ENCODE data around the gene DDX25.

The DDX25 gene

DNA sequence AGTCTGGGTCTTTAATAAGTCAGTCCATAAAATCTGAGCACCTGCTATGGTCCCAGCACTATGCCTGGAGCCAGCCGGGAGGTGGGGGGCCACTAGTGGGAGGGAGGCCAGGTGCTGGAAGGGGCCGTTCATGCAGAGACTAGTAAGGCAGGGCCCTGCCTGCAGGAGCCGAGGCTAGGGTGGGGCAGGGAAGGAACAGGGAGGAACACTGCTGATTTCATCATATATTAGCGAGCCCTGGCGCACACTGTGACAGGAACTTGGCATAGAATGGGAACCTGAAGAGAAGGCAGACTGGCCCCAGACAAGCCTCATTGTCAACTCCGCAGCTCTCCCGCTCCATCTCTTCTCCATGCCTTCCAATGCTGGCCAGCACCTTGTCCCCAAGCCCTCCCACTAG is 48.7 kb downstream of the DDX25 start:
- no peak for DNase-seq

DNA sequence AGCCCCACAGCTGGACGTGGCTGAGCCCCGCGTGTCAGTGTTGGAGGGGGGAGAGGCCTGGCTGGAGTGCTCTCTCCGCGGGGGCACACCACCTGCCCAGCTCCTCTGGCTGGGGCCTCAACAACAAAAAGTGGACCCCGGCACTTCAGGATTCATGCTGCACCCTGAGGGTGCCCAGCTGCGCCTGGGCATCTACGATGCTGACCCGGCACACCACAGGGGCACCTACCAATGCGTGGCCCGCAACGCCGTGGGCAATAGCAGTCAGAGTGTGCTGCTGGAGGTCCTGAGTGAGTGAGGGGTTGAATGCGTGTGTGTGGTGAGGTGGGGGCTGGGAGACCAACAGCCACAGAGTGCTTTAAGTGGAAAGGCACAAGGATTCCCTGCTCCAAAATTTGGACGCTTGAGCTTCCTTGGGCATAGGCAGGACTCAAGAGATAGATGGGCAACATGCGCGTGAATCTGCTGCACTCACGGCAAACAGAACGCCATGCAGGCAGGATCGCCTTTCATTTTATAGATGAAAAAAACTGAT is 49.2 kb downstream of the DDX25 start:
- no peak for DNase-seq

DNA sequence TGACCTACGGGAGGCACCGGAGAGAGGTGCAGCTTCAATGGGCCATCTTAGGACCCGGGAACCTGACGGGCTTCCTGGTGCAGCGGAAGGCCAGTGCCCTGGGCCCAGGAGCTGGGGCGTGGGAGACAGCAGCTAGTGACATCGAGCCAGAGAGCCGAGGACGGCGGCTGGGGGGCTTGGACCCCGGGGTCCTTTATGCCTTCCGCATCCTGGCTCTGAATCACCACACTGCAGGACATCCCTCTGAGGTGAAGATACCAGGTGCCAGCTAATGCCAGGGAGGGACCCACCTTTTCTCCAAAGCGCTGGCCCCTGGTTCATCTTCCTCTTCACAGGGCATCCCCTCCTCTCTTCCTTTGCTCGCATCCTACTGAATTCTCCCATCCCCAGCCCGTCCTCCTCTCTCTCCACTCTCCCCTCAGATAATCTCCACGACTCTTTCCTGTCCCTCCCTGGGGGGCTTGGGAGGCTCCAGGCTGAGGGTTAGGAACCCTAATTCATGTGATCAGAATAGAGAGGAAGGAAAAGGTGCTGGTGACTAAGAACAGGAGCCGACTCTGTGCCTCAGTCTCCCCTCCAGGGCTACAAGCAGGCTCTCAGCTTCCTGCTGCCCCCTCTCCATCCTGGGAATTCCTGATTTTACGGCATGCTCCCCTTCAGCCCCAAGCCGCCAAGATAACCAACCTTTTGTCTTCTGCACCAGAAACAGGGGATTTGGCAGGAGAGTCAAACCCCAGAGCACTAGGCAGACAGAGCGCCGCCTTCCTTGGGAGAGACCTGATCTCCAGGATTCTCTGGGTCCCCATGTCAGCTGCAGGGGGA is 50.0 kb downstream of the DDX25 start:
- no peak for DNase-seq

DNA sequence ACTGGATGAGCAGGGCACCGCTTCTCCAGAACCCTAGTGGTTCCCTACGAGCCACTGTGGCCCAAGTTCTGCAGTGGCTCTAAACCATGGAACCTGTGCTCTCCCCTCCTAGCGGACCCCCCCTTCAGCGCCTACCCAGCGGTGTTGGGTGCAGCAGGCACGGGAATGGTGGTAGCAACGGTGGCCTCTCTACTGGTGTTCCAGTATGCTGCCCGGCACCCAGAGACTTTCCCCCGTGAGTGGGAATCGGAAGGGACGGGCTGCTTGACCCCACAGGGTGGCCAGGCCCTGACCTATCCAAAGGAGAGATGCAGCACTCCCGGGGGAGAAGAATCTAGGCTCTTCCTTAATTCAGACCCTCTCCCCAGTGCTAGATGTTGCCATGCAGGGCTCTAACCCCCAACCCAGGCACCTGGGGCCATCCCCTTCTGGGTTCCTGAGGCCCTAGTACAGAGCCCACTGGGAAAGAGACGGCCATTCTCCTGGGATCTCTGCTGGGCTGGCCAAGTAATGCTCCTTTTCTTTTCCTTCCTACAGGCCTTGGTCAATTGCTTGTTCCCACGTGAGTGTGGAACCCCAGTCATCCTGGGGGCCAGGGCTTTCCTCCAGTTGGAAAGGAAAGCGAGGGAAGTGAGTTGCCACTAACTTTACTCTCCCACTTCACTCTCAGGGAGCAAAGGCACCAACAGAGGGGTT is 50.8 kb downstream of the DDX25 start:
- no peak for DNase-seq

DNA sequence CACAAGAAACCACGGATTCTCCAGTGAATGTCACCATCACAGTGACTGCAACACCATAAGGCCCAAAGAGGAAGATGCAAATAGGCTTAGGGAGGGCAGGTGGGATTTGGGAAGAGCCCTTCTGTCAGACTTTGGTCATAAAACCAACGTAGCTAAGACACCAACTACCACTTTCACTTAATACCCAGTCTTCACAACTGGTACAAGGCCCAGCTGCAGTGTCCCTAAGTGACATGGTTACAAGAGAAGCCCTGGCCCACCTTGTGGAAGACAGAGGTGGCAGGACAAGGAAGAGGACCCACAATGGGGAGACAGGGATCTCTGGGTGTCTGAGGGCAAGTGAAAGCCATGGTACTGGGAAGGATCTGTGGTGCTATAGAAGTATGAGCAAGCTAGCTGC is 51.5 kb downstream of the DDX25 start:
- no peak for DNase-seq

DNA sequence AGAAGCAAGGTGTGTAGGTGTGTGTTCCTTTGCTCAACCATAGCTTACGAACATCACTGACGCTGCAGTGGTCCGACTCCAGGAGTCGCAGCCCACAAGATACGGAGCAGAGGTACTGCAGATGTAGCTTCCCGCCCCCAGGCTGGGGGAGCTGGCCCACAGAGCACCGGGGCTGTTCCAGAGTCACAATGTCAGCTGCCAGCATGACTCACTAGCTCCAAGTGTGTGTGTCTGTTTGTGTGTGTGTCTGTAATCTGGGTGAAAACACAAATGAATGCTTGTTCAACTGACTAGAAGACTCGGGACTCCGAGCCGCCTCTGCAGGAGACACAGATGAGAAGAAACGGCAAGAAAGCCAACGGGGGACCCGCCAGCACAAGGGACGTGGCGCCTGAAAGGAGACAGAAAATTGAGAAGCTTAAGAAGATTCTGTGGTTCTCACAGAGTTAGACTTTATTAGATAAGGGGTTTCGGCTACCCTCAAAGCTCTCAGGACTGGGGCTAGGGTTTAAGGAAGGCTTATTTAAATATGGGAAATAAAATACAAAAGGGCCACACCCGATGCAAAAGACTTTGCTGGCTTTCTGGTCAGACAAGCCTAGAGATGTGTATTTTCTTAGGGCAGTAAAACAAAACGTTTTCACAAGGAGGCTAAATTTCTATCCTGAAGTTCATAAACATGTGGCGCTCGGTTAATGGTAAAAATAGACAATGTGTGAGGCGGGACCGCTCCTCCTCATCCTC is 52.3 kb downstream of the DDX25 start:
- no peak for DNase-seq

DNA sequence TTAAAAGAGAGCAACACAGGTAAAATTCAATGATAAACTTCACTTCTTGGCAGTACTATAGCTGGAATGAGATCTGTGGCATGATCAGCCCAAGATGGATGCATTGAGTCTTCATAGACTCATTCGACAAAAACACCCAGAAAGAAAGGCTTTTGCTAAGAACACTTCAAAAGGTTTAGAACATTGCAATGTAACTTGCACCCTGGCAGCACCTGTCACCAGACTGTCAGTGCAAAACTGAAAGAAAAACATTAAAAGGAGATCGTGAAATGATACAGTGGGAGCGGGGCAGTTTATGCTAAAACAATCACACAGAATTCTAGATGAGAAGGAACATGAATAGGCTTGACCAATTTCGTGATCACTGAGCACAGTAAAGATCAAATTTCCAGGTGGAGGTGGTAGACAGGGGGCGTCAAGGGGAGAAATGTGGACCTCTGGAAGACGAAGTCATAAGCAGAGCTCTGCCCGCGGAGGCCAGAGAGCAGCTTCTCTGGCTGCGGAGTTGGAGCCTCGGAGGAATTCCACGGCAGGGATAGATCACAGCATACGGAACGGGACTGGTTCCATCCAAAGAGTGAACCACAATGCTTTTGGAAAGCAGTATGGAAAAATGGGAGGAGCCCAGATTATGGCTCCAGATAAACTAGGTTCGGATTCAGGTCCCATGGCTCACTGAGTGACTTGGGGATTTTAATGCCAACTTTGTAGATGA is 53.5 kb downstream of the DDX25 start:
- DNase-seq: no peak

DNA sequence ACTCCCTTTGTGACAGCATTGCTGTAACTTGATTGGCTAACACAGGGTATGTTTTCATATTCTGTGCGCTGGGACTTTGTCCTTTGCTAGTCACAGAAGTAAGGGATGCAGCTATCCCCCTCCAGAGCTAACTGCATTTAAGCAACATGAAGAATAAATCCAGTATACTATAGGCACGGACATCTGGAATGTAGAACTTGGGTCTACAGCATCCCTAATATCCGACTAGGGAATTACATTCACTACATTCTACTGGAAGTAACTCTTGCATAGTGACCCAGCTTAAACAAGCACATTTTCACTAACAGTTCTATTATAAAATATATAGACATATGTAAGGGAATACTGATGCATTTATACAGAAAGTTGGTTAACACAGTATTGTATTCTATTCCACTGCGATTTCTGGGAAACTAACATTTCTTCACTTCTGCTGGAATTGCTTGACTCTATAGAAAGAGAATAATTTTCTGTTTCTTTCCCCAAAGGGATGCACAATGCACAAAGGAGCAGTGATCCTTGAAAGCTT is 54.6 kb downstream of the DDX25 start:
- DNase-seq: no peak

DNA sequence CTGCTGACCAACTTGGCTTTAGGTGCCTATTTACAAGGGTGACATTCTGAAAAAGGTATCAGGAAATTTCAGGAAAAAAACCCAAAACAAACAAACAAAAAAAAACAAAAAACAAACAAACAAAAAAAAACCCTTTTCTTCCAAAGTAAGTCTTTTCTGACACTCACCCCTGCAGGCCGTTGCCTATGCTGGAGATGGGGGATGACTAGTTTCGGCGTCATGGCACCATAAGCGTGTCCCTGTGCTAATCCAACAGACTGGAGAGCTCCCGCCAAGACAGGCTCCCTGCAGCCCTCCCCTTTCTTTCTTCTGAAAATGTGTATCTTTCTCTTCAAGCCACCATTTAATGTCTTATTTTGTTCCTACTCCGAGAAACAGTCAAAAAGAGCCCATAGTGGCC is 55.2 kb downstream of the DDX25 start:
- no peak for DNase-seq

DNA sequence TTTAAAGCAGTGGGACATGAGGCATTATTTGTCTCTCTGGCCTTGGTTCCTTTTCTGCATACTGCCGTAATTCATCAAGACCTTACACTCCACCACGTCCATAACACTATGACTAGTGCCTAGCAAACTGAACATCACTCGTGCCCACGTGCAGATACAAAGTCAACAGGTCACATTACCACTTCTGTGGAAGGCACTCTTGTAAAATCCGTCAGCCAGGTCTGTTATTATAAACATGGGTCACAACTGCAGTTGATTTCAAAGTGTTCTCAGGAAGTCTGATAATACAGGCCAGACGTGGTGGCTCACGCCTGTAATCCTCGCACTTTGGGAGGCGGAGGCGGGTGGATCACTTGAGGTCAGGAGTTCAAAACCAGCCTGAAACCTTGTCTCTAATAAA is 55.6 kb downstream of the DDX25 start:
- DNase-seq: no peak

DNA sequence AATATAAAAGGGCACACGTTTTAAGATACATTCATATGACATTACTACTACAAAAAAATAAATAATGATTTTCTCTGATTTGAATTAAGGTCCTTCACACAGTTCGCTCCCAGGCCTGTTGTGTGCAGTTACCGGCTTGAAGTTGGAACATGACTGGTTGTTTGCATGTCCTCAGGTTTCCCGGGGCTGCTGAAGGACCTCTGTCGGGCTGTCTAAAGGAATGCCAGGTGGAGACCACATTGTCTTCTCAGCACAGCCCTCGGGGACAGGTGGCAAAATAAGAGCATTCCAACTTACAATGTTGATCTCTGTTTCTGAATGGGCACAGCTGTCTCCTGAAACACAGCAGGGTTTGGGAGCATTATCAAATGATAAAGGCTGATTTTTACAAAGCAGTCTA is 56.5 kb downstream of the DDX25 start:
- no peak for DNase-seq

DNA sequence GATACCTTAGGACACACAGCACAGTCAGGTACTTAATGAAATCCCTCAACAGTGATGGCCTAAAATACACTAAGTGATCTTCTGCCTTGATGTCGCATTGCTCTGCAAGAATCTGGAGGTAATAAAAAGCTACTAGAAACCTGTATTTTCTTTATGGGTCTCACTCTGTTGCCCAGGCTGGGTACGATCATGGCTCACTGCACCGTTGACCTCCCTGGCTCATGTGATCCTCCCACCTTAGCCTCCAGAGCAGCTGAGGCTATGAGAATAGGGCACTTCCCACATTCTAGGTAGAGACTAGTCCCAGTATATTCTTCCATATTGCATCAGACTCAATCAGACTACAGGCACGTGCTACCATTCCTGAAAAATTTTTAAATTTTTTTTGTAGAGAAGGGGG is 63.2 kb downstream of the DDX25 start:
- DNase-seq: no peak

DNA sequence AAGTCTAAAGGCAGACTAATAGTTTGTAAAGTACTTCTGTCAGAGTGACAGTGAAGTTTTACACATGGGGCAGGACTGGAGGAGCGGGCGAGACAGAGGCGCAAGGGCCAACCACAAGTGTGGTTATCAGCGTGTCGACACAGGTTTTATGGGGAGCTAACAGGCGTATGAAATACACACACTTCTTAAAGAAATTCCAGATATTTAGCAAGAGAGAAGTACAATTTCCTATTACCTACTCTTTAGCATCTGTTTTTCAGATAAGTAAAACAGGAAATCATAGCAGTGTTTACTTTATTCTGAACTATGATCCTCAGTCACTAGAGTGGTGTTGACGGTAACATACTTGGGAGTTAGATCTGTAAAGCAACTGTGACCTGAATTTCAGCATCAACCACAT is 64.0 kb downstream of the DDX25 start:
- DNase-seq: no peak

DNA sequence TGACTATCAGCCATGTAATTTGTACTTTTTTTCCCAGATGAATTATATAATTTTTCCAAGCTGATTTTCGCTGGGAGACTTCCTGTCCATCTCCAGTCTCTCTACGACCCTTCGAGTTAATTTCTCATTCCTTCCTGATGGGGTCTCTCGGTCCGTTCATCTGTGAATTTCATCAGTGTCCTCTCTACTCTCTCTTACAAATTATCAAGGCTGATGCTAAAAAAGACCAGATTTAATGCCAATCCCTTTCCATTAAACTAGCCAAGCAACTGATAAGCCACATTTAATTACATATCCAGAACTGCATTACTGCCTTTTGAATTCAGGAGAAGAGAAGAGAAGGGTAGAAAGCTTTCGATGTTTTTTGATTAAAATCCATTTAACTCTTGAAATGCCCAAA is 67.3 kb downstream of the DDX25 start:
- DNase-seq: no peak

DNA sequence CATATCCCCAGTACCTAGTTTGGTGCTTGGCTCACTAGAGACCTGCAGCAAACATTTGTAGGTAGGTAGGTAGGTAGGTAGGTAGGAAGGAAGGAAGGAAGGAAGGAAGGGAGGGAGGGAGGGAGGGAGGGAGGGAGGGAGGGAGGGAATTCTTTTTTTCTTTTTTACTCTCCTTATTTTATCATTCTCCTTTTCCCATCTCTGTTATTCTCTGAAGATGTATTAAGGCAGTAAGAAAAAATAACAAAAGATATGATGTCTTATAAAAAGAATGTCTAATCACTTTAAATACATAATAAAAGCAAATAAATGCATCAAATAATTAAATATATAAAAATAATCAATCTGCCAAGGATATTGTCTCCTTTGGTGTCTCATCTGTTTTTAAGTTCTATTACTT is 70.0 kb downstream of the DDX25 start:
- no peak for DNase-seq

DNA sequence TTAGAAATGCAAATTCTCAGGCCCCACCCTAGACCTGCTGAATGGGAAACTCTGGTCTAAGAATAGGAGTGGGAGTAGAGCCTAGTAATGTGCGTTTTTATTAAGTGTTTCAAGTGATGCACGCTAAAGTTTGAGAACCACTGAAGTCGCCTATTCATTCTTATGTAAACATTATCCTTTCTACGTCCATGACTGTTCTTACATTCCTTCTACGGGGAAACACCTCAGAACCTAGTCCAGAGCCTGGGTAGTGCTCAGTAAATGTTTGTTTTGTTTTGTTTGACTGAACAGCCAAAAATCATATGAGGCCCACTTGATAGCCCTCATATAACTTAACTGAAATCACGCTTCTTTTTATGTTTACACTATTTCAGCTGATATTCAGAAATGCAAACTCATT is 71.3 kb downstream of the DDX25 start:
- no peak for DNase-seq

DNA sequence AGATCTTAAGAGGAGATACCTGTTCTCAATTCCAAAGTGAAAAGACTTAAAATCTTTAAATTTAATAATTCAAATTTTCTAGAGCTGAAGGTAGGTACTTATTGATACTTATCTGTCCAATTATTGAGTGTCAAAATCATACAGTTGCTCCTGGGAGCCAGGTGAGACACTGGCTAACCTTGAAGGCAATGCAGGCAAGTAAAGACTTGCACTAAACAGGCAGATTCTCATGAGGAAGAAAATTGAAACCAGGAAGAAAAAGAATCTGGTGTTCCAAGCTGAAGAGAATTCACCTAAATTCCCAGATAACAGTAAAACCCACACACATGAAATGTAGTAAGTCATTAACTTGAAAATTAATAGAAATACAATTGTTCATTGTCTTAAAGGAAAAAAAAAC is 71.8 kb downstream of the DDX25 start:
- DNase-seq: no peak

DNA sequence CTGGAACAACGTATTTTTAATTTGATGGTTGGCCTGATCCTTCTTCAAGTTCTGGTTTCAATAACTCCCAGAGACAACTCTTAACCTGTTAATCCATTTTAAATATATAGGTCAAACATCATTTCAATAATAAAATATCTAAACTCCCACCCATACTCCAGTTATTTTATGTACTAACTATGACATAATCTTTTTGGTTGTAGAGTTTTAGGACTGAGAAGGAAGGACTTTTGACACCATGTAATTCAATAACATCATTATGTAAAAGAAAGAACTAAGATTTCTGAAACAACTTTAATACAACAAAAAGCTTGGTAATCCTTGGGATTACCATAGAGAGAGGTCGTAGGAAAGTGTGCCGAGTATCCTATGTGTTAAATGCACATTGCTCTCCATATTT is 73.0 kb downstream of the DDX25 start:
- no peak for DNase-seq

DNA sequence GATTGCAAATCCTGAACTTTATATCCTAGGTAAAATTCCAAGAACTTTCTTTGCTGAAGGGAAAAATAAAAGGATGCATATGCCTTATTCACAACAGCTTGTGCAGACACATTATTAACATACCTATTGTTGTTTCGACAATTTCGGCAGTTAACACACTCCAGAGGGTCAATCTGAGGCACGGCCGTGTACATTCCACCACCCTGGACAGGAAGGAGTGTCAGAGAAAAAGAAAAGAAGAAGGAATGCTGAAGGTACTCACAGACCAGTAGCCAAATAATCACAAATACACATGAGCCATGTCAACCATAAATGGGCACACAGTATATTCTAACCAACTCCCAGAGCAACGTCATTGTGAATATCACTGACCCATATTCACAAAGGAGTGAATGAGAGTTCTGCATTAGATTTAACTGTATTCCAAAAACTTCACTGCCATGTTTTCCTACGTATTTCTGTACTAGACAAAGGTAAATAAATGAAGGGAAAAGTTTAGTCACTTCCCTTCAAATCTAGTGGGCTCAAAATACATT is 73.9 kb downstream of the DDX25 start:
- no peak for DNase-seq
